ENCODE results near the gene AFM. TPM values are rescaled to one million over a fixed set of nuclear protein-coding genes. Genes with fewer than 3 reads are reported as not detected.

The AFM gene
- total RNA-seq, 1 experiment from 2014 or later: not detected

- H3K18ac ChIP-seq (ENCODE audit: insufficient read length, low read depth, low read length): no peak overlapping the region
- no peak overlapping the region for H3K23ac ChIP-seq (ENCODE audit: insufficient read length, low read depth, low read length)
- H2BK15ac ChIP-seq (ENCODE audit: low read depth, low read length): no peak overlapping the region
- H3K4me1 ChIP-seq (ENCODE audit: insufficient read depth, low read length): no peaks in the 10 kb centered on the region
- H2BK12ac ChIP-seq (ENCODE audit: insufficient read length, low read depth, low read length): no peak overlapping the region
- no peak overlapping the region for H2AFZ ChIP-seq (ENCODE audit: low read length)
- no peaks in the 10 kb centered on the region for H3K23me2 ChIP-seq (ENCODE audit: insufficient read length, low read depth, low read length, poor library complexity, severe bottlenecking)
- no peaks in the 10 kb centered on the region for H3K79me2 ChIP-seq (ENCODE audit: insufficient read depth, low read length)
- H3K4me3 Mint-ChIP-seq: no peak overlapping the region
- H4K20me1 ChIP-seq (ENCODE audit: control insufficient read depth, insufficient read depth, insufficient read length): no peaks in the 10 kb centered on the region
- no peak overlapping the region for H2BK5ac ChIP-seq (ENCODE audit: insufficient read length, low read length)
- no peak overlapping the region for H4K8ac ChIP-seq (replicated peaks; ENCODE audit: insufficient read length, low read depth, low read length)
- H3K79me1 ChIP-seq (ENCODE audit: insufficient read depth, low read depth, low read length, poor library complexity, severe bottlenecking): no peaks in the 10 kb centered on the region
- H3K36me3 Mint-ChIP-seq (ENCODE audit: insufficient read depth in 1 of 3, low read depth in 3 of 3): no peaks in the 10 kb centered on the region
- H3K27me3 Mint-ChIP-seq (ENCODE audit: low read depth): no peaks in the 10 kb centered on the region
- H3K56ac ChIP-seq (ENCODE audit: insufficient read length, low read depth, low read length): no peak overlapping the region
- H3K9ac ChIP-seq (ENCODE audit: extremely low read depth, insufficient read length, low read length): no peak overlapping the region
- H3K4me2 ChIP-seq (ENCODE audit: insufficient read depth, insufficient read length, low read length): no peak overlapping the region
- H3K27me3 ChIP-seq (ENCODE audit: insufficient read depth, low read length): no peaks in the 10 kb centered on the region
- no CpG with 5 or more reads among the region's 1 CpG for WGBS (ENCODE audit: extremely low coverage, insufficient read length, low lambda C conversion rate)
- no peak overlapping the region for H4K5ac ChIP-seq (ENCODE audit: insufficient read length, low read depth, low read length)
- no peak overlapping the region for H3T11ph ChIP-seq (ENCODE audit: low read length)
- TF ChIP-seq CTCF (conservative IDR thresholded peaks at IDR 0.05): no peak
- DNase-seq: no peak
- no peak overlapping the region for H3K4ac ChIP-seq (ENCODE audit: low read depth, low read length)
- no peaks in the 10 kb centered on the region for H3K9me3 ChIP-seq (ENCODE audit: control insufficient read depth, low read depth, low read length)
- H3K9me3 Mint-ChIP-seq: no peaks in the 10 kb centered on the region
- no peak overlapping the region for H4K91ac ChIP-seq (ENCODE audit: insufficient read length, low read depth, low read length)
- H3K27ac Mint-ChIP-seq: no peak overlapping the region
- H2BK20ac ChIP-seq (ENCODE audit: low read depth, low read length, poor library complexity, severe bottlenecking): no peak overlapping the region
- no peak overlapping the region for H3K14ac ChIP-seq (ENCODE audit: insufficient read depth, low read length)
- H2BK120ac ChIP-seq (ENCODE audit: low read depth, low read length, poor library complexity, severe bottlenecking): no peak overlapping the region
- no peaks in the 10 kb centered on the region for H3K4me1 Mint-ChIP-seq
- H2AK5ac ChIP-seq (ENCODE audit: insufficient read length, low read length): no peak overlapping the region
- no peak overlapping the region for H3K27ac ChIP-seq (ENCODE audit: insufficient read length, low read depth, low read length)
Measured at GRCh38 chr4:73438048-73438447, 43.5 kb upstream of the AFM start.
